AG09319 (cell line): Measurements from ENCODE around the gene EHD3.

Source experiments
- DNase-seq: peaks from one replicate; pipeline ENCODE4 v3.0.0-alpha.2; 2010; ENCODE audit warnings: low read depth; ENCODE audit errors: extremely low read depth
- TF ChIP-seq, protein P1 (sequence below): IDR thresholded peaks from 2 replicates; pipeline ENCODE4 v1.5.1; 2011; ENCODE audit warnings: low read depth, mild to moderate bottlenecking, inconsistent platforms, low read length, moderate library complexity

EHD3 gene

DNA sequence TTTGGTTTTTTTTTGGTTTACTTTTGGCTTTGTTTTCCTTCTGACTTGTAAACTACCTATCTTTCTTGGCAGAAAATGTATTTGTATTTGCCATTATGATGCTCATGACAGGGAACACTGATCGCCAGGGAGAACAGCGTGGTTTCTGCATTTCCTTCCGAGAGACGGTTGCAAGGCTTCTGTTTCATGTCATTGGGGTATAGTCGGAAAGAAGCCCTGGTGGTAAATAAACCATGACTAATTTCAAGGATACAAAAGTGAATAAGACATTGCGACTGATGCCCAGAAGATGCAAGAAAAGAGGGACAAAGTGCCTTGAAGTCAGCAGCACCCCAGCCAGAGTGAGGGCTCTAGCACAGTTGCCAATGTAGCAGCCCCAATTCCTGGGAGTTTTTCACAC is 12.4 kb upstream of the EHD3 start:
- TF ChIP-seq, protein P1, sequence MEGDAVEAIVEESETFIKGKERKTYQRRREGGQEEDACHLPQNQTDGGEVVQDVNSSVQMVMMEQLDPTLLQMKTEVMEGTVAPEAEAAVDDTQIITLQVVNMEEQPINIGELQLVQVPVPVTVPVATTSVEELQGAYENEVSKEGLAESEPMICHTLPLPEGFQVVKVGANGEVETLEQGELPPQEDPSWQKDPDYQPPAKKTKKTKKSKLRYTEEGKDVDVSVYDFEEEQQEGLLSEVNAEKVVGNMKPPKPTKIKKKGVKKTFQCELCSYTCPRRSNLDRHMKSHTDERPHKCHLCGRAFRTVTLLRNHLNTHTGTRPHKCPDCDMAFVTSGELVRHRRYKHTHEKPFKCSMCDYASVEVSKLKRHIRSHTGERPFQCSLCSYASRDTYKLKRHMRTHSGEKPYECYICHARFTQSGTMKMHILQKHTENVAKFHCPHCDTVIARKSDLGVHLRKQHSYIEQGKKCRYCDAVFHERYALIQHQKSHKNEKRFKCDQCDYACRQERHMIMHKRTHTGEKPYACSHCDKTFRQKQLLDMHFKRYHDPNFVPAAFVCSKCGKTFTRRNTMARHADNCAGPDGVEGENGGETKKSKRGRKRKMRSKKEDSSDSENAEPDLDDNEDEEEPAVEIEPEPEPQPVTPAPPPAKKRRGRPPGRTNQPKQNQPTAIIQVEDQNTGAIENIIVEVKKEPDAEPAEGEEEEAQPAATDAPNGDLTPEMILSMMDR = no peak
- no peak for DNase-seq

DNA sequence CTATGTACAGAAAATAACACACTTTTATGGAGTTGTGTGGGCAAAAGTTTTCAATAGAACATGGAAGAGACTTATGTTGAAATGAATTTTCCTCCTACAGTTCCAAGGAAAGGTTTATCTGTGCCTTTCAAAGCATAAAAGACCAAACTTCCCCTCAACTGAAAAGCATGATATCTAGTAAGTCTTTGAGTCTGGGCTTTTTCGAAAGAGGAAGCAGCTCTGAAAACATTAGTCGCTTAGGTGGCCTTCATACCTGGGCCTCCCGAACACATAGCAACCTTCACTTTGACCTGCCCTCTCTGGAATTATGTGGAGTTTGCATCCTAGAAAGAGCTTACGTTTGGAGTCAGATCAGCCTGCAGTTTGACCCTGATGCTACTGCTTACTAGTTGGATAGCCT is 11.9 kb upstream of the EHD3 start:
- TF ChIP-seq, protein P1 = no peak
- DNase-seq = no peak

DNA sequence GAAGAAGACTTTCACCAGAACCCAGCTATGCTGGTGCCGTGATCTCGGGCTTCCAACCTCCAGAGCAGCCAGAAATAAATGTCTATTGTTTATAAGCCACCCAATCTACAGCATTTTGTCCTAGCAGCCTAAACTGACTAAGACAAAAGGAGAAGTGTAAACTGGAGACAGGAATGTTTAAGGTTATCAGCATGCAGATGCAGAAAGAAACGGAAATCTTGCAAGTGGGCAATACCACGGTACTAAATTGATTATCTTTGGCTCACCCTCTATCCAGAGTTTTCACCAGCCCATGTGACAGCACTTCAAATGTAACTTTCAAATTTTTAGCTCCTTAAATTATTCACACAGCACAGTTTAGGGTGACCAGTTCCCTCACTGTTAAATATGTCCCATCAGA is 10.9 kb upstream of the EHD3 start:
- DNase-seq = no peak
- TF ChIP-seq, protein P1 = no peak

DNA sequence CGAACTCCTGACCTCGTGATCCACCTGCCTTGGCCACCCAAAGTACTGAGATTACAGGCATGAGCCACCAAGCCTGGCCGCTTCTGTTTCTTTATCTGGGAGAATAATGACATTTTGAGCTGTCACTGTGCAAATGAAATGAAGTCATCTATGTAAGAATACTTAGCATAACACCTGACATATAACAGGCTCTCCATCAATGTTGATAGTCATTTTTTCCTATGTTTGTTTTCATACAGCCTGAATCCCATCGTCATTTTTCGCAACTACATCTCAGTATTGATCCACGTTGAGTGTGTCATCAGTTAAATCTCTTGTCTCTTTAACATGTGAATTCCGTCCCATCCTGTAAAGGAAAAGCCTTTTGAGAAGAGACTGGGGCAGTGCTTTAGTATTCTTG is 10.2 kb upstream of the EHD3 start:
- no peak for DNase-seq
- TF ChIP-seq, protein P1 = no peak

DNA sequence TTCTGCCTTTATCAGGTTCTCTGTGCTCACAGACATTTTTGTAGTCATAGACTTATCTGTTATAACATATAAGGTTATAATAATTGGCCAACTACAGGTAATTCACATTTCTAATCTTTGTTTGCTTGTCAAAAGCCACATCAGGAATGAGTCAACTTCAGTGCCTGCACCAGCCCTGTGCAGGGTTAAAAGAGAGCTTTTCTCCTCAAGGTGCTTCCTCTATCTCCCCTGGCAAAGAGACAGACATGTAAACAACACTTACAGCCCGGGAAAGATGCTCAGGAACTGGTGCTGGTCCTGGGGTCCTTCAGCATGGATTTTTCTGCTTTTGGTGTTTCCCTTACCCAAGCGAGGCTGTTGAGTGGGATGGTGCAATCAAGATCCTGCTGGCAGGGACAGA is 7.7 kb upstream of the EHD3 start:
- TF ChIP-seq, protein P1 = no peak
- no peak for DNase-seq

DNA sequence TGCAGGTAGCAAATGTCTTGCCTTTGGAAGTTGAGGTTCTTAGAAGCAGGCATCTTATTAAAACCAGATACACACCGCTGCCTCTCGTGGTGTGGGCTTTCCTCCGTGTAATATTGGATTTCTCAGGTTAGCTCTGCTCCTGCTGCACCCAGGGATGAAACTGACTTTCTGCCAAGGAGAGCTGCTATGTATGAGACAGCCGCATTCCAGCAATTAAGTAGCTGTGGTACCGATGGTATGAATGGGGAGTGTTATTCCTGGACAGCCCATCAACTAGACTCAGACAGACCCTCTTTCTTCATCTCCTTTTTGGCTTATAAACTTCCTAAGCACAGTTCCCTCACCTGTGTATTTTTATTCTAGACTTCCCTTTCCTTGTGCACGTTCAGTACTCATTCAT is 6.8 kb upstream of the EHD3 start:
- TF ChIP-seq, protein P1 = no peak
- no peak for DNase-seq

DNA sequence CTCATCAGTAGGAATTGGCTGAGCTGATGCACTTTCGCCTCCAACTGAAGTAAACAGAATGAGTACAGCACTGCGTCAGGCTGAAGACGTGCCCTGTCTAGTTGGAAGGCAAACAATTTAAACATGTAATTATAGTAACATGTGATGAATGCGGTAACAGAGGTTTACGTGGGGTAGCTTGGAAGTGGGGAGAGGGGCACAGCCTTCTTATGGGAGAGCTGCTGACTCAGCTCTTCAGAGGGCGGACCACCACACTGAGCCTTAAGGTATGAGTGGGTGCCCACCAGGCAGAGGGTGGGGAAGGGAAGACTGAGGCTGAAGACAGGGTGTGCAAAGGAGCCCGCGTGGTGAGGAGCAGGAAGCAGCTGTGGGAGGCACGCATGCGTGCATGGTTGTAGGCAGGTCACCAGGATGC is 6.2 kb upstream of the EHD3 start:
- DNase-seq = no peak
- TF ChIP-seq, protein P1 = no peak
